ENCODE measurements around the gene TUNAR.

- TF ChIP-seq CTCF (IDR thresholded peaks at IDR 0.05) (no peak), REST (IDR thresholded peaks at IDR 0.05; ENCODE audit: insufficient read depth in 1 of 2, low read depth in 2 of 2, low read length in 1 of 2) (no peak), POLR2AphosphoS5 (IDR thresholded peaks at IDR 0.05; ENCODE audit: low read depth, low read length) (no peak)
Measured at GRCh38 chr14:95872777-95873176, 3.9 kb upstream of the TUNAR start.
